Stimulated activated CD8-positive, alpha-beta memory T cell treated with anti-CD3 and anti-CD28 coated beads, Interleukin-7, amount 100 ng/mL, for 4 hours (primary cell): ENCODE results near the gene AFMID.

Experiments used
- DNase-seq, 2 donors: peaks; one replicate each; pipeline ENCODE4 v3.0.0-alpha.2; 2020; ENCODE audit warnings: low read depth in 2 of 2

AFMID gene

DNA sequence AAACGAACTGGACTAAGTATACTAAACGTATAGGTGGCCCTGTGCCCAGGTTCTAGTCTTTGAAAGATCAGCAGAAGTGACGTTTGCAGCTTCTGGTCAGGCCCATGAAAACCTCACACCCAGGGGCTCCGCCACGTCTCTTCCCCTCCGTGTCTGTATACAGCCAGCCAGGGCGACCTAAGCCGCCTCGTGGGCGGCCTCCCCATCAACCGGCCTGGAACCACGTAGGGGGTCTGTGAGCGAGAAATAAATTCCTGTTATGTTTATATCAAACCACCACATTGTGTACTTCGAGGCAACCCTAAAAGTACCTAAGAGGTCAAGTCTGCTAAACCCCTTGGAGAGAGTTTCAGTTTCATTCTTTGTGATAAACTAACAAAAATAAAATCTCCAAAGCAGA, 7.1 kb upstream of the AFMID start:
- DNase-seq: no peak

DNA sequence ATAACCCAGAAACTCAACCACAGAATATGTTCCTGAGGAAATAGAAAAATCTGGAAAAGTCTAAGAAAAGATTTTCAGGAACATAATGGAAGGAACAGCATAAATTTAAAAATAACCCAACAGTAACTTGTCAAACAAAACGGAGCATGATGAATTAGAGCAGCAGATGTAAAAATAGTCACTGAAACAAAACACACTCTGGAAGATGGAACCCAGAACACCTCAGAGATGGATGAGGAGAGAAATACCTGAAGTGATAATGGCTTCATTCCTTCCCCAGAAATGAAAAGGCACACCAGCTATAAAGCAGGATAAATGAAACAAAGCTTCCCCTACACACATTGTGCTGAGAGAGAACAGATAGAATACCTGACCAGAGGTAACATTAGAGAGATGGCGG, 6.7 kb upstream of the AFMID start:
- DNase-seq: no peak

GRCh38 chr17:78182504-78182903, 4.7 kb upstream of the AFMID start:
- no peak for DNase-seq

- DNase-seq: no peak
These were observed 3.2 kb upstream of the AFMID start for GRCh38 chr17:78183916-78184315.

DNA sequence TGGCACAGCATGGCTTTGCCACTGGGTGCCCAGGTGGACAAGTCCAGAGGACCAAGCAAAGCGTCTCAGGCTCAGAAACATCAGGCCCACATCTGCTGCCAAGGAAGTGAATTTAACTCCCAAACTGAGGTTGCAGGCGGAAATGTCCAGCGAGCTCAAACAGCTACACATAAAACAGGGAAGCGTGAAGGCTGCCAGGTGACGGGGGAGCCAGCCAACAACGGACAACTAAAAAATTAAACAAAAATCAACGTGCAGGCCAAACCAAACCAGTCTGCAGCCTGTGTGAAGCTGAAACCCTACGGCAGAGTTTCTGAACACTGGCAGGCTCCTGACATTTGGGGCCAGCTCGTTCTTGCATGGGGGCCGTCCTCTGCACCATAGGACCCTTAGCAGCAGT, 2.8 kb upstream of the AFMID start:
- no peak for DNase-seq

- no peak for DNase-seq
These were observed 2.3 kb upstream of the AFMID start for GRCh38 chr17:78184868-78185267.

DNA sequence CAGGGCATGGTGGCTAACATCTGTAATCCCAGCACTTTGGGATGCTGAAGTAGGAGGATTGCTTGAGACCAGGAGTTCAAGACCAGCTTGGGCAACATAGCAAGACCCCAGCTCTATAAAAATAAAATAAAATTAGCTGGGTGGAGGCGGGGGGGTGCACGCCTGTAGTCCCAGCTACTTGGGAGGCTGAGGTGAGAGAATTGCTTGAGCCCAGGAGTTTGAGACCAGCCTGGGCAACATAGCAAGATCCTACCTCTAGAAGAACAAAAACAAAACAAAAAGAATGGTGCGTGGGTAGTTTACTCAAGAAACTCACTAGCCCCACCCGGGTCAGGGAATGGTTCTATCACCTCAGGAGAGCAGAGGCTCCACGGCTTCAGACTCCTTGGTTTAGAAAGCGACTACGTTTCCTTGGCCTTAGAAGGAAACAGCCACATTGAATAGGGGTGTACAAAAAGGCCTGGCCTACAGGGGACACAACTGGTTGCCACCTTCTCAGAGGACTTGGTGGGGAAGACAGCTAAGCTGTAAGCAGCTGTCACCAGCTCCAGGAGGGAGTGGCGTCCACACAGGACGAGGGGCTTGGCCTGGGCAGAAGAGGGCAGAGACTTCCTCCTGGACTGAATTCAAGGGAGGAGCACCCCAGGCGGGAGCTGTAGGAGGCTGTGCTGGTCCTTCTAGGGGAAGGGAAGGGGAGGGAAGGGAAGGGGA, 1.0 kb upstream of the AFMID start:
- no peak for DNase-seq

DNA sequence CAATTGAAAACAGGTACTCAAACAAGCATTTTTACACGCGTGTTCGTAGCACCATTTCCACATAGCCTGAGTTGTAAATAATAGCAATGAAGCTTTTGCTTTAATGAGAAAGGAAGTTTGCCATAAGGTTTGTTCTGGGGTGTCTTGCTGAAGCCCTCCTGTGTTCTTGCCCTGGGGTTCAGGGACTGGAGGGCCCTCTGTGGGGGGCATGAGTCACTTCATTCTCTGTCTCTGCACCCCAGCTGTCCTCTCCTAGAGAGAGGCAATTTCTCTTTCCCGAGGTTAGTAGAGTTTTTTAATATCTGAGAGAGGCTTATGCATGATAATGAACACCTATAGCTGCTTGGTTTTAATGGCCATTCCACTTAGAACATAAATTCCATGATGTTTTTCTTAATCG, 9.6 kb downstream of the AFMID start:
- DNase-seq: no peak

- DNase-seq: no peak
These were observed 10.1 kb downstream of the AFMID start for GRCh38 chr17:78197147-78197832.

DNA sequence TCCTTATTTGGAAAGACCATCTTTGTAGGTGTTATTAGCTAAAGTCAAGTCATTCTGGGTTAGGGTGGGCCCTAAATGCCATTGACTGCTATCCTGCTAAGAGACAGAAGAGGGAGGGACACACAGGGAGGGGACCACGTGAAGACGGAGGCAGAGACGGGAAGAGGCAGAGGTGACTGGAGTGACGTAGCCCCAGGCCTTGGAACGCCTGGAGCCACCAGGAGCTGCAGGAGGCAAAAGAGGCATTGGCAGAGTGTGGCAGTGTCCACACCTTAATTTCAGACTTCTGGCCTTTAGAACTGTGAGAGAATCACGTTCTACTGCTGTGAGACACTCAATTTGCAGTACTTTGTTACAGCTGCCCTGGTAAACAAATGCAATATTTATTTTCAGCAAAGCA, 13.3 kb downstream of the AFMID start:
- no peak for DNase-seq

GRCh38 chr17:78202666-78203065, 15.5 kb downstream of the AFMID start:
- no peak for DNase-seq

DNA sequence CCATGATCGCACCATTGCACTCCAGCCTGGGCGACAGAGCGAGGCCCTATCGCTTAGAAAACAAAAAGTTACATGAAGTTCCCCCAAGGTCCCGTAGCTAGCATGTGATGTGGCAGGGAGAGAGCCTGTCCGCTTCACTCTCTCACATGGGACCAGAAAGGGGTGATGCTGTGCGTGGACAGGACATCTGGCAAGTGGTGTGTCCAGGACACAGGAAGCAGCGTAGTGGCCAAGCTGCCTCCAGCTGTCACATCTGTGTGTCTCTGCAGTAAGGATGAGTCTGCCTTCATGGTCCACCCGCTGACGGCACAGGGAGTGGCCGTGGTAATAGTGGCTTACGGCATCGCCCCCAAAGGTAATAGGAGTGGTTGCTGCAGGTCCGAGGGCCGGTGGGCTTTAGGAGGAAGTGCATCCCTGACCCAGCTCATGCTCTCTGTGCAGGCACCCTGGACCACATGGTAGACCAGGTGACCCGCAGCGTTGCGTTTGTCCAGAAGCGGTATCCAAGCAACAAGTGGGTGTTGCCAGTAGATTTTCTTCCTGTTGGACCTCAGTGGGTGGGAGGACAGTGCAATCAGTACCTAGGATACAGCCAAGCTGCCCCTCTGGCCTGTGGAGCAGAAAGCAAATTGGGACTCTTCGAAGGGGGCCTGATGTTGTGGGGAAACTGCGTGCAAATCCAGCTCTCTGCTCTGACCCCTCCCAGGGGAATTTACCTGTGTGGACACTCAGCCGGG, 17.4 kb downstream of the AFMID start:
- DNase-seq: no peak

GRCh38 chr17:78205124-78205775, 18.1 kb downstream of the AFMID start:
- DNase-seq: no peak

DNA sequence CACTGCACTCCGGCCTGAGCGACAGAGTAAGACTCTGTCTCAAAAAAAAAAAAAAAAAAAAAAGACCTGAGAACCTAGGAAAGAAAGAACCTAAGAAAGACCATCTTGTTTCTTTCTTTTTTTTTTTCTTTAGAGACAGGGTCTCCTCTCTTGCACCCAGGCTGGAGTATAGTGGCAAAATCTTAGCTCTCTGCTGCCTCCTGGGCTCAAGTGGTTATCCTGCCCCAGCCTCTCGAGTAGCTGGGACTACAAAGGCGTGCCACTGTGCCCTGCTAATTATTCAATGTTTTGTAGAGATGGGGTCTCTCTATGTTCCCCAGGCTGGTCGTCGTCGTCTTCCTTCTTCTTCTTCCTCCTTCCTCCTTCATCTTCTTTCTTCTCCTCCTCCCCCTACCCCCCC, 19.1 kb downstream of the AFMID start:
- no peak for DNase-seq

DNA sequence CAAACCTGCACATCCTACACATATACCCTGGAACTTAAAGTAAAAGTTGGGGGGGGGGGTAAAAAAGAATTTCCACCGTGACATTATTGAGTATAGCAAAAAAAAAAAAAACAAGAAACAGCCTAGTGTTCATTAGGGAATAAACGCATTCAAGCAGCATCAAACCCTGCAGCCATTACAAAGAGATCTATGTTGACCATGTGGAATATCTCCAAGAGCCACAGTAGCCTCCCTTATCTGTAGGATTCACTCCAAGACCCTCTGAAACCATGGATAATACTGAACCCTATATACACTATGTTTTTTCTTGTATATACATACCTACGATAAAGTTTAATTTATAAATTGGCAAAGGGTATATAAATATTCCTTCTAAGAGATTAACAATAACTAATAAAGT, 21.3 kb downstream of the AFMID start:
- no peak for DNase-seq

- no peak for DNase-seq
These were observed 22.9 kb downstream of the AFMID start for GRCh38 chr17:78210111-78210510.

DNA sequence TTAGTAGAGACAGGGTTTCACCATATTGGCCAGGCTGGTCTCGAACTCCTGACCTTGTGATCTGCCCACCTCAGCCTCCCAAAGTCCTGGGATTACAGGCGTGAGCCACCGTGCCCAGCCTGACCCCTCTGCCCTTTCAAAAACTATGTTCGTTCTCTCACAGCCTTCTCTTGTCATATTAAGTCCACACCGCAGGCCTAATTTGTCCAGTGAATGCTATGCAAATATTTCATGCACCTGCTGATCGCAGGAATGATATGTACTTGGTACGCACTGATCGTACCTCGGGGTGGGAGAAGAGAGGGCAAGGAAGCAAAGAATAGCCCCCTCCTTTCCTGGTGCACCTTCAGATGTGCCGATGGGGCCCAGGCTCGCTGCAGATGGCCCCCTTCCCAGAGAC, 23.9 kb downstream of the AFMID start:
- DNase-seq: no peak

DNA sequence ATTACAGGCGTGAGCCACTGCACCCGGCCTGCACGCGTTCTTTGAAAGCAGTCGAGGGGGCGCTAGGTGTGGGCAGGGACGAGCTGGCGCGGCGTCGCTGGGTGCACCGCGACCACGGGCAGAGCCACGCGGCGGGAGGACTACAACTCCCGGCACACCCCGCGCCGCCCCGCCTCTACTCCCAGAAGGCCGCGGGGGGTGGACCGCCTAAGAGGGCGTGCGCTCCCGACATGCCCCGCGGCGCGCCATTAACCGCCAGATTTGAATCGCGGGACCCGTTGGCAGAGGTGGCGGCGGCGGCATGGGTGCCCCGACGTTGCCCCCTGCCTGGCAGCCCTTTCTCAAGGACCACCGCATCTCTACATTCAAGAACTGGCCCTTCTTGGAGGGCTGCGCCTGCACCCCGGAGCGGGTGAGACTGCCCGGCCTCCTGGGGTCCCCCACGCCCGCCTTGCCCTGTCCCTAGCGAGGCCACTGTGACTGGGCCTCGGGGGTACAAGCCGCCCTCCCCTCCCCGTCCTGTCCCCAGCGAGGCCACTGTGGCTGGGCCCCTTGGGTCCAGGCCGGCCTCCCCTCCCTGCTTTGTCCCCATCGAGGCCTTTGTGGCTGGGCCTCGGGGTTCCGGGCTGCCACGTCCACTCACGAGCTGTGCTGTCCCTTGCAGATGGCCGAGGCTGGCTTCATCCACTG, 27.0 kb downstream of the AFMID start, which contains the start of gene BIRC5:
Gene BIRC5, plus strand, starts transcription at position 238 of the 690 bp plus-strand sequence. Its CDS starts 64 bp downstream, at position 302.
- peak; percentile 78 to 85 for DNase-seq

- DNase-seq: no peak
These were observed 27.5 kb downstream of the AFMID start for GRCh38 chr17:78214706-78215061.

- no peak for DNase-seq
These were observed 32.4 kb downstream of the AFMID start for GRCh38 chr17:78219396-78220150.

GRCh38 chr17:78223061-78223460, 35.9 kb downstream of the AFMID start:
- no peak for DNase-seq
